HG03066 (cell line): ENCODE measurements around the gene SYNJ2BP.
"Not testable (repeated sequence)": the region's sequence is repeated elsewhere in the genome, so short reads cannot be mapped to it uniquely, and the experiment has no call there.

ENCODE experiments used
- ATAC-seq: cut with Tn5 transposase; IDR thresholded peaks from one replicate; pipeline ENCODE4 v1.9.1; 2021; ENCODE audit warnings: low read depth; ENCODE audit not compliant: unreplicated experiment

Gene SYNJ2BP

GRCh38 chr14:70416725-70417349 is at the start of gene SYNJ2BP:
Gene SYNJ2BP (minus strand): TSS chr14:70417090. CDS start chr14:70416963, 127 bp downstream.
- peak; percentile 58 for ATAC-seq

DNA sequence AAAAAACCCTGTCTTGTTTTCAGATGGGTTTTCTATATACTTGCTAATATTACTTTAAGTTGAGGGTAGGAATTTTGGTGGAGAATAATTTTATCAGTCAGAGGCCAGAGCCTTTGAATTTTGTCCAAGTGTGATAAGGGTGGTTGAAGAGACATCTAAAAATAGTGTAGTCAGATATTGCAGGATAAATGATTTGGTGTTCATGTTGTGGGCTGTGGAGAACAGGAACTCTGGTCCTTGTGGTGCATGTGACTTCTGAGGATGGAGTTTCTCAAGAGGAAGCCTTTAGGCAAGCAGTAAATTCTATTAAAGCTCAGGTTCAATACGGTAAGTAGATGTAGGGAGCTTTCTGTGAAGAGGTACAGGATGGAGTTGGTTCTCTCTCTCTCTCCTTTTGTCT is 37.8 kb upstream of the SYNJ2BP start:
- no peak for ATAC-seq

DNA sequence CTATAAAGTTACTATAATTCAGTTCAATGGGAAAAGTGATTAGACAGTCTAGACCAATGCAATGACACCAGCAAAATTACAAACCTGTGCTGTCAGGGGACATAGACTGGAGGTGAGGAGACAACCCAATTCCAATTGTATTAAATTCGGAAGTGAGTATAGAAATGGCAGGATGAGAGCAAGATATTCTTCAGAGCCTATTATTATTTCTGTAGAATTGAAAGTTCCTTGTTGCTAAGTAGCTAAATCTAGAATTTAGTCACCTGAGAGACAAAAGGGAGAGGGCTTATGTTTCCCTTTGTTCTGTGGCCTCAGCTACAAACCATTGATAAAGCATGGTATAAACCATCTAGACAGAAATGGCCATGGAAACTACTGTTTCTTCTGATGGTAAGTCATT is 35.0 kb upstream of the SYNJ2BP start, which contains the start of gene ADAM21:
TSS of gene ADAM21 (plus strand) at position 301 of the 400 bp plus-strand sequence. CDS start 5,326 bp downstream, outside the sequence.
- ATAC-seq = no peak

DNA sequence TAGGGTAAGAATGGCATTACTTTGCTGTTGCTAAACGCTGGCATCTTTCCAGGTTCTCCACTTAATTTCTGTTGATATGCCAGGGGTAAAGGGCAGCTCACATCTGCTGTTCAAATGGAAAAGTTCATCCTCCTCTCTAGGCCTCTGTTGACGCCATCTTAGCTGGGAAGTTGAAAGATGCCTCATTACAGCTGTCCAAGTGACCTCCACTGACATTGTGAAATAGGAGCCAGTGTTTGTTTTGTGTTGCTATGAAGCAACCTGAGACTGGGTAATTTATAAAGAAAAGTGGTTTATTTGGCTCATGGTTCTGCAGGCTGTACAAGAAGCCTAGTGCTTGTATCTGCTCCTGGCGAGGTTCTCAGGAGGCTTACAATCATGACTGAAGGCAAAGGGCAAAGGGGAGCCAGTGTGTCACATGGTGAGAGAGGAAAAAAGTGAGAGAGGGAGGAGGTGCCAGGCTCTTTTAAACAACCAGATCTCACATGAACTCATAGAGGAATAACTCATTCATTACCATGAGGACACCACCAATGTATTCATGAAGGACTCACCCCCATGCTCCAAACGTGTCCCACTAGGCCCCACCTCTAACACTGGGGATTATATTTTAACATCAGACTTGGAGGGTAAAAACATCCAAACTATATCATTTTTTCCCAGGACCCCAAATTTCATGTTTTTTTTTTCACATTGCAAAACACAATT is 31.9 kb upstream of the SYNJ2BP start:
- ATAC-seq = no peak

DNA sequence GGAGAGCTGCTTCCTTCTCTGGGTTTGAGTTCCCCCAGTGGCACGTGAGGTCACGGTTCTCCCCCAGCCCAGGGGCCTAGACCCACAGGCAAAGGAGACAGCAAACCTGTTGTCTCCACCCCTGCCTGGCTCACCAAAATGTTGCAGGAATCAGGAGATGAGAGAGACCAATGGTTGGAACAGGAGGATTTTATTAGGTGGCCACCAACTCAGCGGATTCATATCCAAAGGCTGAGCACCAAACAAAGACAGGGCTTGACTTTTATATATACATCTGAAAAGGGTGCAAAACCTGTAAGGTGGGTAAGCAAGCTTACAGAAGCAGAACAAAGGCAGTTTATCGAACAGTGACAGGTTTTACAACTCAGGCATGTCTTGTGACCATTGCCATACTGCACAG is 25.9 kb upstream of the SYNJ2BP start:
- no peak for ATAC-seq

- ATAC-seq = no peak
Measured at GRCh38 chr14:70441641-70442040, 24.8 kb upstream of the SYNJ2BP start.

DNA sequence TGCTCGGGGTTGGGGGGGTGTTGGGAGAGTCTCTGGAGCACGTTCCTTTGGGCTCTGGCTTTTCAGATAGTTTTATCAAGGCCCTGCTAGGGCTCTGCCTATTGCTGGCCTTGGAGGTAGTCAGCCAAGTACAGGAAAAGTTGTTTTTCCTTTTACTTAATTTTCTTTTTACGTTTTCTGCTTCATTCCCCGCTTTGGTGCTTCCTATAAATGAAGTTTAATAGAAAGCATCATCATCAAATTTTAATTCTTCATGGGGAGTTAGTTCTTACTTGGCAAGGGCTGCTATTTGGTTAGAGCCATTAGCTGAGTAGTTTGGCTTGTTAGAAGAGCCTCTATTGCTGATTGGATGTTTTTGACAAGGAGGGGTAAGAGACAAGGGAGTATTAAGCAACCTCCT is 20.0 kb upstream of the SYNJ2BP start:
- ATAC-seq = no peak

GRCh38 chr14:70426555-70426954 is 9.7 kb upstream of the SYNJ2BP start:
- not testable (repeated sequence) for ATAC-seq

DNA sequence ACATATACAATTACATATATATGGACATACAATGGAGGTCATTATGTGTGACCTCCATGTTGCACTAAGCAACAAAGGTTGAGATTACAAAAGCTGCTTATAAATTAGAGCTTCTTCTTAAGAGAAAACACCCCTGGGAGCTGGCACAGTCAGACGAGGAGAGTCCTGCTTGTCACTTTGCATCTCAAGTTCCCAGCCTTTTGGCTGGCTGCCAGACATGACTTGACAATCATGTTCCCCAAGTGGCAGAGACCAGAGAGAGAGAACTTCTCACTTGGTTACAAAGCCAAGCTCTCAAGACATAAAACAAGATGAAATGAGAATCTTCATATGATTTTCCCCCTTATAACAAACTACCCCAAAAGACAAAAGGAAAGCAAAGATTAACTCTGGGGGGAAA is 8.5 kb upstream of the SYNJ2BP start:
- ATAC-seq = no peak

DNA sequence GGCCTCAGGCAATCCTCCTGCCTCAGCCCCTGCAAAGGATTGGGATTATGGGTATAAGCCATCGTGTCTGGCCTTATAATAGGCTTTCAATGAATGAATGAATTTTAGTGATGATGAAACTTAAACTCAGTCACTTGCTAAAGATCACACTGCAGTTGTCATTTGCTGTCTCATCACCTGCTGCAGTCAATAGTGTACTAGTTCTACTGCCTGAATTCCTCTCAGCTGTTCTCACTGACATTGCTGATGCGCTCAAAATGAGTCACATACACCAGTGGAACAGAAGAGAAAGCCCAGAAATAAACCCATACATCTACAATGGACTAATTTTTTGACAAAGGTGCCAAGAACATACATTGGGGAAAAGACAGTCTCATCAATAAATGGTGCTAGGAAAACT is 5.6 kb upstream of the SYNJ2BP start:
- no peak for ATAC-seq

GRCh38 chr14:70419270-70419931 is 2.5 kb upstream of the SYNJ2BP start:
- not testable (repeated sequence) for ATAC-seq

DNA sequence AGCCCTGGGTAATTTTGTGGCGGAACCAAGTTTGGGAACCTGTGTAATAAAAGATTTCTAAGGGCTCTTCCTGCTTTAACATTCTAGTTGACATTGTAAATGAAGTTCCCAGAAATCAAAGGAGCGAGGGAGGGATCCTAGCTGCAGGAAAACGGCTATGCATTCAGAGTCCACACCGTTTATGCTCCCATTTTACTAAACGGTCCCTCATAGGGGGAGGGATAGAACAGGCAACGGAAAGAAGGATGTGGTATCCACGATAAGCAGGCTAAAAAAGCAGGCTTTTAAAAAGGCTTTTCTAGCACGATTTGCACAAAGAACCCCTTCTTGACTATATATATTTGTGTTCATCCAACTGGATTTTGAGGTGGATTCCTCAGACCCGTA is 559 bp downstream of the SYNJ2BP start:
- ATAC-seq = no peak

DNA sequence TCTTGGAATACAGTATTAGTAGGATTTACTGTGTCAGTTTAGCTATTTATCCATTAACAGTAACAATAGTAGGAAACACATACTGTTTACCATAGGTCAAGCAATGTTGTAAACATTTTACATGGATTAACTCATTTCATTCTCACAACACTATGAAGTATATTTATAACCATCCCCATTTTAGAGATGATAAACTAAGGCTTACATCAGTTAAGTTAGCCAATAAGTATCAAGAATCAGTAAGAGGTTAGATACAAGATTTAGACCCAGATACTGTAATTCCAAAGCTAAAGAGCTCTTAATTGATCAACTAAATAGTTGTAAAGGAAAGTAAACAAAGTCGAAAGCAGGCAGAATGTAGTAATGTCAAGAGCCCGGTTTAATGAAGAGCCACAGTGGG is 1.1 kb downstream of the SYNJ2BP start:
- ATAC-seq = no peak

DNA sequence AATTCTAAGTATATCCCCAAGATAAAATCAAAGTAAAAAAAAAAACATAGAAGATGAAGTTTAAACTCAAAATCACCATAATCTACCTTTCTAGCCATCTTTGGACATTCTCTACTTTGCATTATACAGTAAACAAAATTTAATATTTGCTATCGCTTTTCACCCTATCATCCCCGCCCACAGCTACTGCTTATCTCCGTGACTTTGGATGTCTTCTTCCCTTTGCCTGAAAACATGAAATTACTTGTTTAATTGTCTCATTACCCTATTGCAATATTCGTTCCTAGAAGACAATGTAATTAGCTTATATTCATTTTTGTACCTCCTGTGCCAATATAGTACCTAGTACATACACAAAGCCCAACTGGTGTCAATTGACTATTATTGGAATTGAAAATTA is 9.3 kb downstream of the SYNJ2BP start:
- ATAC-seq = no peak

DNA sequence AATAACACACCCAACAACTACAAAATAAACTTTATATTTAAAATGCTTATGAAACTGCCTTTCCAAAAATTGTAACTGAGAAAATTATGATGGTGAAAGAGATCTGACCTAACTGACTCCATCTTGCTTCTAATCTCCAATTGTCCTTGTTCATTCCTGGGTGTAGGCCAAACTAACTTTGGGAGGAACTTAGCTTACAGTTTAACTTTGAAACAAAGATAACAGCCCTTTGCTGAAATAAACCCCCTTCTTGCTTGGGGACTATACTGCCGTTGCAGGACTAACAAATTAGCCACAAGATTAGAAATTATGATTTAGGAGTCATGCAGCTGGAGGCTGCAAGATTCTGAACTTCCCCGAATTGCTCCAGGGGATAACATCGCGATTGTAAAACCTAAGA is 10.7 kb downstream of the SYNJ2BP start:
- ATAC-seq = not testable (repeated sequence)

DNA sequence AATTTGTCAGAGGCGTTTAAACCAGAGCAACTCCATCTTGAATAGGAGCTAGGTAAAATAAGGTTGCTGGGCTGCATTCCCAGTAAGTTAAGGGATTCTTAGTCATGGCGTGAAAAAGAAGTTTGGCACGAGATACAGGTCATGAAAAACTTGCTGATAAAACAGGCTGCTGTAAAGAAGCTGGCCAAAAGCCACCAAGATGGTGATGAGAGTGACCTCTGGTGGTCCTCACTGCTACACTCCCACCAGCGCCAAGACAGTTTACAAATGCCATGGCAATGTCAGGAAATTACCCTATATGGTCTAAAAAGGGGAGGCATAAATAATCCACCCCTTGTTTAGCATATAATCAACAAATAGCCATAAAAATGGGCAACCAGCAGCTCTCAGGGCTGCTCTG is 13.6 kb downstream of the SYNJ2BP start:
- ATAC-seq = not testable (repeated sequence)

- no peak for ATAC-seq
Measured at GRCh38 chr14:70401643-70402042, 15.2 kb downstream of the SYNJ2BP start.

- no peak for ATAC-seq
Measured at GRCh38 chr14:70398706-70399431, 18.0 kb downstream of the SYNJ2BP start.

- ATAC-seq = no peak
Measured at GRCh38 chr14:70398280-70398679, 18.6 kb downstream of the SYNJ2BP start.

DNA sequence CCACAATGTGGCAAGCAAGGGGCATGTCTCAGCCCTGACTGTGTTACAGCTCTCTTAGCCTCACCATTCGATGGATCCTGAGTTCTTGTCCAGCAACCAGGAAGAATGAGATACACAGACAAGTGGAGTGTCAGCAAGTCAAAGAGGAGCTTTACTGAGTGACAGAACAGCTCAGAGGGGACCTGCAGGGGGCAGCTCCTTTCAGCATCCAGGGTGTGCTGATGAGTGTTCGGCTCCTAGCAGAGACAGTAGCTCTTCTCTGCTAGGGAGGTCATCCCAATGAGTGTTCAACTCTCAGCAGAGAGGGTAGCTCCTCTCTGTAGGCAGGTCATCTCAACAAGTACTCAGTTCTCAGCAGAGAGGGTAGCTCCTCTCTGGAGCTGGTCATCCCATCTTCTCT is 19.1 kb downstream of the SYNJ2BP start:
- no peak for ATAC-seq

- ATAC-seq = no peak
Measured at GRCh38 chr14:70394674-70395306, 22.1 kb downstream of the SYNJ2BP start.
